Right lobe of liver (tissue), 6 donors: ENCODE data around the gene POC1A. TPM values are rescaled to one million over a fixed set of nuclear protein-coding genes. Genes with fewer than 3 reads are reported as not detected.
A peak's percentile ranks its signal among the peaks of the same experiment; 100 is the strongest.

Experiments used
- ATAC-seq, 4 donors: fragments of 200-7000 bp; cut with Tn5 transposase; one replicate each; pipeline ENCODE4 v1.9.1; 2020; ENCODE audit warnings: mild to moderate bottlenecking in 4 of 4, moderate library complexity in 4 of 4
- DNase-seq, 3 donors: peaks; one replicate each; pipeline ENCODE4 v3.0.0-alpha.2; 2020
- H3K27ac ChIP-seq, 3 donors: fragments of 200-600 bp; one replicate each; pipeline ENCODE4 v1.8.0; 2022
- H3K27me3 ChIP-seq, 2 donors: fragments of 200-600 bp; one replicate each; pipeline ENCODE4 v1.8.0; 2022
- H3K36me3 ChIP-seq, 4 donors: fragments of 200-600 bp; sonication (generic) in 1 of 4; one replicate each; pipeline versions ENCODE4 v1.5.1 to v1.8.0; 2017 to 2022; ENCODE audit warnings: control low read depth in 1 of 4
- H3K4me1 ChIP-seq, 4 donors: fragments of 200-600 bp; sonication (generic) in 1 of 4; one replicate each; pipeline versions ENCODE4 v1.5.1 to v1.8.0; 2017 to 2022; ENCODE audit warnings: control low read depth in 1 of 4
- H3K4me3 ChIP-seq, 3 donors: fragments of 200-600 bp; one replicate each; pipeline ENCODE4 v1.8.0; 2022
- H3K9me3 ChIP-seq, 4 donors: fragments of 200-600 bp; sonication (generic) in 1 of 4; one replicate each; pipeline versions ENCODE4 v1.5.1 to v1.8.0; 2017 to 2022; ENCODE audit warnings: control low read depth in 1 of 4
- POLR2A ChIP-seq: fragments of 450-650 bp; IDR thresholded peaks from one replicate; pipeline ENCODE4 v1.6.1; 2017; ENCODE audit warnings: antibody characterized with exemption, mild to moderate bottlenecking
- WGBS: methylation state at CpG from one replicate; pipeline ENCODE4 v1.1.6; 2018; ENCODE audit warnings: low coverage, low lambda C conversion rate; ENCODE audit not compliant: insufficient coverage; ENCODE audit errors: missing lambda C conversion rate; 5-methylcytosine and 5-hydroxymethylcytosine counted together
- intact Hi-C, 2 donors: fragments of 100-400 bp; cut with DNase I; formaldehyde crosslinking; loops; one replicate each; pipeline versions ENCODE4 v1.11.2 to v1.14.1; 2022
- total RNA-seq, 6 experiments: library from RNA; depleted of rRNA in 2 of 6; stranded (reverse); fragments of >200 nt in 2 of 6; fragmentation: NEBNext Ultra II Directional in 3 of 6; extraction: Animal tissue kit (Norgen Biotek cat#: 25700) in 3 of 6; gene quantifications; one replicate each; pipeline versions ENCODE4 v1.1.0 to v1.2.4, GENCODE V29; 2016 to 2023
- TF ChIP-seq, protein P1 (sequence below), 4 donors: fragments of 200-600 bp in 3 of 4; fragments of 450-650 bp in 1 of 4; IDR thresholded peaks; one replicate each; pipeline versions ENCODE4 v1.5.1 to v1.8.0; 2016 to 2022; ENCODE audit warnings: antibody characterized with exemption in 4 of 4, mild to moderate bottlenecking in 2 of 4
- donor health status: DM: no; HTN: yes; CAD: no.
- donor health status: DM: no; HTN: no; CAD: no.
- donor health status: DM: no; HTN: no; CAD: no.
- donor health status: DM: no; HTN: yes; CAD: no.
- donor health status: DM: no; HTN: yes; CAD: no.

Gene POC1A
- total RNA-seq, 6 experiments from 2014 or later: 2.0 to 4.3 (median 3.2) TPM

- no peaks in the 10 kb centered on the region for H3K4me1 ChIP-seq
- ATAC-seq (no peak), DNase-seq (peak in 1 of 3 donors; percentile 51)
- no peak overlapping the region for H3K4me3 ChIP-seq
- no peaks in the 10 kb centered on the region for H3K27me3 ChIP-seq
- intact Hi-C loops: no loop called here
- no peak for TF ChIP-seq POLR2A
- TF ChIP-seq, protein P1, sequence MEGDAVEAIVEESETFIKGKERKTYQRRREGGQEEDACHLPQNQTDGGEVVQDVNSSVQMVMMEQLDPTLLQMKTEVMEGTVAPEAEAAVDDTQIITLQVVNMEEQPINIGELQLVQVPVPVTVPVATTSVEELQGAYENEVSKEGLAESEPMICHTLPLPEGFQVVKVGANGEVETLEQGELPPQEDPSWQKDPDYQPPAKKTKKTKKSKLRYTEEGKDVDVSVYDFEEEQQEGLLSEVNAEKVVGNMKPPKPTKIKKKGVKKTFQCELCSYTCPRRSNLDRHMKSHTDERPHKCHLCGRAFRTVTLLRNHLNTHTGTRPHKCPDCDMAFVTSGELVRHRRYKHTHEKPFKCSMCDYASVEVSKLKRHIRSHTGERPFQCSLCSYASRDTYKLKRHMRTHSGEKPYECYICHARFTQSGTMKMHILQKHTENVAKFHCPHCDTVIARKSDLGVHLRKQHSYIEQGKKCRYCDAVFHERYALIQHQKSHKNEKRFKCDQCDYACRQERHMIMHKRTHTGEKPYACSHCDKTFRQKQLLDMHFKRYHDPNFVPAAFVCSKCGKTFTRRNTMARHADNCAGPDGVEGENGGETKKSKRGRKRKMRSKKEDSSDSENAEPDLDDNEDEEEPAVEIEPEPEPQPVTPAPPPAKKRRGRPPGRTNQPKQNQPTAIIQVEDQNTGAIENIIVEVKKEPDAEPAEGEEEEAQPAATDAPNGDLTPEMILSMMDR (IDR thresholded peaks at IDR 0.05): no peak
- no peak overlapping the region for H3K27ac ChIP-seq
- no CpG with 5 or more reads among the region's 13 CpGs for WGBS
- peaks cover 0 to 9% (median 0%) of the 10 kb centered on the region in 4 donors for H3K36me3 ChIP-seq
- no peaks in the 10 kb centered on the region for H3K9me3 ChIP-seq
Measured at GRCh38 chr3:52146811-52147210, 7.4 kb downstream of the POC1A start.

DNA sequence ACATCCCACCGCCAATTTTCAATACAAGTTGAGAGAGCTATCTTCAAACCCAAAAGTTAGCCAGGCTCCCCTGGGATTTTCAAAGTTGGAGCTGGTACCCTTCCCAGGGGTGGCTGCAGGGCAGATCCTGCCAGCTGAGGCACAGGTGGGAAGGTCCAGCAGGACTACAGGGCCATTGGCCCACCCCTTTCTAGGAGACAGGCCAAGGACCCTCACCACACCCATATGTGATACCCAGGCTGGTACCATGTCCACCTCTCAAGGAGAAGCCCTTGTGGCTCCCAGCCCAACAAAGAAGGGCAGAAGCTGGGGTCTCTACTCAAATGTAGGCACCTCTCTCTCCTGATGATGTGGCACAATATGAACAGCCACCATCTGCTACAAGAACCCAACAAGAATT, 8.0 kb downstream of the POC1A start:
- Histone ChIP-seq H3K4me3 (no peak overlapping the region), H3K27me3 (no peaks in the 10 kb centered on the region), H3K9me3 (no peaks in the 10 kb centered on the region), H3K27ac (no peak overlapping the region), H3K4me1 (no peaks in the 10 kb centered on the region), H3K36me3 (peaks cover 0 to 9% (median 0%) of the 10 kb centered on the region in 4 donors)
- DNase-seq (peak in 1 of 3 donors; percentile 30), ATAC-seq (no peak)
- no CpG with 5 or more reads among the region's 1 CpG for WGBS
- TF ChIP-seq, protein P1 (IDR thresholded peaks at IDR 0.05): no peak
- TF ChIP-seq POLR2A: no peak
- intact Hi-C loops: no loop called here

DNA sequence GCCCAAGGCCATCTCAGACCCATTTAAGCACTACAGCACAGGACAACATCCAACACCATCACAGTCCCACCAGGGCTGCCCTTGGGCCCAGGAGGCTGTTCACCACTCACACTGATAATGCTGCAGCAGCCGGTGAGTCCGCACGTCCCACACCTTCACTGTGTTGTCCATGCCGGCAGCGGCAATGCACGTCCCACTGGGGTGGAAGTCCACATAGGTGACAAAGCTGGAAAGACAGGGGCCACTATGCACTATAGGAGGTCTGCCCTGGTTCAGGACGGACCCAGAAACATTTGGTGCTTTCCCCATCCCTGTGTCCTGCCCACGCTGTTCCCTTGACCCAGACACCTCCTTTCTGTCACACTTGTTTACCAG, 8.5 kb downstream of the POC1A start:
- H3K9me3 ChIP-seq: no peaks in the 10 kb centered on the region
- ATAC-seq (no peak), DNase-seq (peak in 1 of 3 donors; percentile 40)
- H3K4me1 ChIP-seq: no peaks in the 10 kb centered on the region
- no CpG with 5 or more reads among the region's 8 CpGs for WGBS
- no peak overlapping the region for H3K4me3 ChIP-seq
- no peak overlapping the region for H3K27ac ChIP-seq
- peaks cover 0 to 9% (median 0%) of the 10 kb centered on the region in 4 donors for H3K36me3 ChIP-seq
- H3K27me3 ChIP-seq: no peaks in the 10 kb centered on the region
- intact Hi-C loops: loop anchor here in 1 of 2 donors (2.0 kb wide), 1 partner anchor 145 kb away; no protein-coding TSS in a partner anchor
- TF ChIP-seq POLR2A: no peak
- TF ChIP-seq, protein P1 (IDR thresholded peaks at IDR 0.05): no peak

- no peak for TF ChIP-seq POLR2A
- TF ChIP-seq, protein P1 (IDR thresholded peaks at IDR 0.05): no peak
- ATAC-seq (no peak), DNase-seq (peak in 1 of 3 donors; percentile 48)
- 91% methylated on average over 5 of the region's 11 CpGs for WGBS
- H3K27ac ChIP-seq: no peak overlapping the region
- intact Hi-C loops: loop anchor here (2.0 to 5.0 kb wide), 2 partner anchors 143 to 144 kb away; no protein-coding TSS in a partner anchor
- no peaks in the 10 kb centered on the region for H3K4me1 ChIP-seq
- H3K9me3 ChIP-seq: no peaks in the 10 kb centered on the region
- H3K27me3 ChIP-seq: no peaks in the 10 kb centered on the region
- peaks cover 0 to 9% (median 0%) of the 10 kb centered on the region in 4 donors for H3K36me3 ChIP-seq
- no peak overlapping the region for H3K4me3 ChIP-seq
Measured at GRCh38 chr3:52144796-52145735, 9.2 kb downstream of the POC1A start.
